Measurements from ENCODE around the gene CAMTA1. TPM values are rescaled to one million over a fixed set of nuclear protein-coding genes. Genes with fewer than 3 reads are reported as not detected.

Gene CAMTA1
- polyA plus RNA-seq, 1 of the 3 experiments (the other 2 are of a cell fraction): 63.1 TPM

DNA sequence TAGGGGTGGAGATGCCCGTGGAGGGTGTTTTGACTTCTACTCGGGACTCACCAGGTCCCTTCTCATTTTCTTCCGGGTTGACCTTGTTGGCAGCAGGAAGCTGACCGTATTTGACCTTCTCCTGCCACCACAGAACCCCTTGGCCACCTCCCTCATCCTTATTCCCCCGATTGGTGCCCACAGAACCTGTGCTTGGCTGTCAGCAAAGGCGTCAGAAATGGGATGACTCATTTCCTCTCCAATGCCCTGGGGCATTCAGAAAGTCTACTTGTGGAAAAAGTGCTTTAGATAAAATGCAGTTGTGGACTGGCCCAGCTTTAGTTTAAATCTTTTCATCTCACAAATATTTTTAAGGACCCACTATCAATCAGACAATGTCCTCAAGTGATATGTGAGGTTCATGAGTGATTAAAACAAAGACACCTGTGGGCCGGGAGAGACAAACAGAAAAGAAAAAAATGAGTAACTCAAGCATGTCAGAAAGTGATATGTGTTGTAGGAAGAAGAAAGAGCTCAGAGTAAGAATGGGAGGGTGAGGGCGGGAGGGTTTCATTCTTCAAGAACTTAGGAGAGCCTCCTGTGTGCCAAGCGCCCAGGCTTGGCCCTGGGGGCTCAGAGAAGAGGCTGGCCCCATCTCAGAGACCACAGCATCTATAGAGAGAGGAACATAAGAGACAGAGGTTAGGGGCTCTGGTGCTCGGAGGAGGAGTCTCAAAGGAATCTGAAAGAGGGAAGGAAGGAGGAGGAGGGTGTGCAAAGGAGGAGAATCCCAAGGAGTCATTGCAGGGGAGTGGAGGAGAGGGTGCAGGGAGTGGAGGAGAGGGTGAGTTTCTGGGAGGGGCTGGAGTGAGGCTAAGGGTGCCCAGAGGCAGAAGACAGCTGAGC, 764.3 kb downstream of the CAMTA1 start (continued):
- TF ChIP-seq GABPA (IDR thresholded peaks at IDR 0.05; ENCODE audit: low read depth) (peak; percentile 56; the same call in 1 of the 2 replicates), SIN3A (IDR thresholded peaks at IDR 0.05; ENCODE audit: borderline replicate concordance, low read depth, low read length) (no peak), NFIC (IDR thresholded peaks at IDR 0.05; ENCODE audit: borderline replicate concordance) (peak; percentile 30), FOSL2 (IDR thresholded peaks at IDR 0.05; ENCODE audit: borderline replicate concordance, low read depth) (peak; percentile 62), FOXJ3 (CRISPR knock-in tag; IDR thresholded peaks at IDR 0.05) (no peak)
- TF ChIP-seq, protein P1, sequence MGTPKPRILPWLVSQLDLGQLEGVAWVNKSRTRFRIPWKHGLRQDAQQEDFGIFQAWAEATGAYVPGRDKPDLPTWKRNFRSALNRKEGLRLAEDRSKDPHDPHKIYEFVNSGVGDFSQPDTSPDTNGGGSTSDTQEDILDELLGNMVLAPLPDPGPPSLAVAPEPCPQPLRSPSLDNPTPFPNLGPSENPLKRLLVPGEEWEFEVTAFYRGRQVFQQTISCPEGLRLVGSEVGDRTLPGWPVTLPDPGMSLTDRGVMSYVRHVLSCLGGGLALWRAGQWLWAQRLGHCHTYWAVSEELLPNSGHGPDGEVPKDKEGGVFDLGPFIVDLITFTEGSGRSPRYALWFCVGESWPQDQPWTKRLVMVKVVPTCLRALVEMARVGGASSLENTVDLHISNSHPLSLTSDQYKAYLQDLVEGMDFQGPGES (IDR thresholded peaks at IDR 0.05; ENCODE audit: low read depth, low read length): no peak

DNA sequence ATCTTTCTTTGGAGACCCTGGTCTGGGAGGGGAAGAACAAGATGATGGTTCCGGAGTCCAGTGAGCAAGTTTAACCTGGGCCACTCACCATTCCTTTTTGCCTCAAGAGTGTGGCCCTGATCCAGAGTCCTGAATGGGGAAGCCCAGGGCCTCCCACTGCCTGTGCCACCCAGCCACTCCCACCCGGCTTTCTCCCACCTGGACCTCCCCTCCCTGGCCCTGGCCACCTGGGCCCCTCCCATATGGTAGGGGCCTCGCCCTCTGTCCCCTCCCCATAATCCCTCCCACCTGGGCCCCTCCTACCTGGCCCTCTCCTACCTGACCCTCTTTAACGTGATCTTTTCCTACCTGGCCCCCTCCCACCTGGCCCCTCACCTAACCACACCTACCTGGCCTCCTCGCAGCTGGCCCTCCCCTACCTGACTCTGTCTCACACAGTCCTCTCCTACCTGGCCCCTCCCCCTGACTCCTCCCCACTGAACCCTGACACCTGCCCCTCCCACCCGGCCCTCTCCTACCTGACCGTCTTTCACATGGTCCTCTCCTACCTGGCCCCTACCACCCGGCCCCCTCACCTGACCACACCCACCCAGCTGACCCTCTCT, 765.1 kb downstream of the CAMTA1 start:
- TF ChIP-seq, protein P1 (IDR thresholded peaks at IDR 0.05; ENCODE audit: low read depth, low read length): no peak
- no peak for TF ChIP-seq NRF1 (IDR thresholded peaks at IDR 0.05; ENCODE audit: low read depth, low read length)
- TF ChIP-seq, protein P2, sequence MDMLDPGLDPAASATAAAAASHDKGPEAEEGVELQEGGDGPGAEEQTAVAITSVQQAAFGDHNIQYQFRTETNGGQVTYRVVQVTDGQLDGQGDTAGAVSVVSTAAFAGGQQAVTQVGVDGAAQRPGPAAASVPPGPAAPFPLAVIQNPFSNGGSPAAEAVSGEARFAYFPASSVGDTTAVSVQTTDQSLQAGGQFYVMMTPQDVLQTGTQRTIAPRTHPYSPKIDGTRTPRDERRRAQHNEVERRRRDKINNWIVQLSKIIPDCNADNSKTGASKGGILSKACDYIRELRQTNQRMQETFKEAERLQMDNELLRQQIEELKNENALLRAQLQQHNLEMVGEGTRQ (IDR thresholded peaks at IDR 0.05; ENCODE audit: borderline replicate concordance, low read depth, low read length): no peak
- TF ChIP-seq, protein P3, sequence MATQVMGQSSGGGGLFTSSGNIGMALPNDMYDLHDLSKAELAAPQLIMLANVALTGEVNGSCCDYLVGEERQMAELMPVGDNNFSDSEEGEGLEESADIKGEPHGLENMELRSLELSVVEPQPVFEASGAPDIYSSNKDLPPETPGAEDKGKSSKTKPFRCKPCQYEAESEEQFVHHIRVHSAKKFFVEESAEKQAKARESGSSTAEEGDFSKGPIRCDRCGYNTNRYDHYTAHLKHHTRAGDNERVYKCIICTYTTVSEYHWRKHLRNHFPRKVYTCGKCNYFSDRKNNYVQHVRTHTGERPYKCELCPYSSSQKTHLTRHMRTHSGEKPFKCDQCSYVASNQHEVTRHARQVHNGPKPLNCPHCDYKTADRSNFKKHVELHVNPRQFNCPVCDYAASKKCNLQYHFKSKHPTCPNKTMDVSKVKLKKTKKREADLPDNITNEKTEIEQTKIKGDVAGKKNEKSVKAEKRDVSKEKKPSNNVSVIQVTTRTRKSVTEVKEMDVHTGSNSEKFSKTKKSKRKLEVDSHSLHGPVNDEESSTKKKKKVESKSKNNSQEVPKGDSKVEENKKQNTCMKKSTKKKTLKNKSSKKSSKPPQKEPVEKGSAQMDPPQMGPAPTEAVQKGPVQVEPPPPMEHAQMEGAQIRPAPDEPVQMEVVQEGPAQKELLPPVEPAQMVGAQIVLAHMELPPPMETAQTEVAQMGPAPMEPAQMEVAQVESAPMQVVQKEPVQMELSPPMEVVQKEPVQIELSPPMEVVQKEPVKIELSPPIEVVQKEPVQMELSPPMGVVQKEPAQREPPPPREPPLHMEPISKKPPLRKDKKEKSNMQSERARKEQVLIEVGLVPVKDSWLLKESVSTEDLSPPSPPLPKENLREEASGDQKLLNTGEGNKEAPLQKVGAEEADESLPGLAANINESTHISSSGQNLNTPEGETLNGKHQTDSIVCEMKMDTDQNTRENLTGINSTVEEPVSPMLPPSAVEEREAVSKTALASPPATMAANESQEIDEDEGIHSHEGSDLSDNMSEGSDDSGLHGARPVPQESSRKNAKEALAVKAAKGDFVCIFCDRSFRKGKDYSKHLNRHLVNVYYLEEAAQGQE (IDR thresholded peaks at IDR 0.05; ENCODE audit: low read depth, low read length): no peak
- no peak for TF ChIP-seq TAF1 (IDR thresholded peaks at IDR 0.05; ENCODE audit: borderline replicate concordance, low read depth, low read length)
- CTCF ChIA-PET: interaction anchor here (1.0 to 4.9 kb wide), 2 partner anchors 10 to 88 kb away, joined by 3 to 19 read pairs; no protein-coding TSS in a partner anchor
- WGBS (ENCODE audit: low lambda C conversion rate): 89% methylated on average over 8 of the region's 8 CpGs
- Histone ChIP-seq H4K20me1 (ENCODE audit: insufficient read depth) (no peaks in the 10 kb centered on the region), H3K27me3 (ENCODE audit: insufficient read depth) (no peaks in the 10 kb centered on the region), H3K9me3 (no peaks in the 10 kb centered on the region), H3K79me2 (ENCODE audit: insufficient read depth) (no peaks in the 10 kb centered on the region), H3K4me2 (peak overlapping the region; percentile 50; the same call in 1 of the 2 replicates), H3K27ac (ENCODE audit: low read depth in 2 of 2, low read length in 1 of 2) (peak overlapping the region; percentile 11 to 75; a peak in 3 of 4 replicates), H3K4me3 (ENCODE audit: low read depth in 2 of 2, low read length in 1 of 2) (no peak overlapping the region), H3K36me3 (replicated peaks in 1 of 2; ENCODE audit: control insufficient read depth in 1 of 2, insufficient read depth in 2 of 2, low read length in 1 of 2) (no peaks in the 10 kb centered on the region), H3F3A (replicated peaks; ENCODE audit: insufficient read depth) (peaks cover 5% of the 10 kb centered on the region), H3K9ac (no peak overlapping the region), H2AFZ (ENCODE audit: low read depth) (no peak overlapping the region), H3K4me1 (ENCODE audit: control insufficient read depth in 1 of 2, insufficient read depth in 2 of 2, low read depth in 1 of 2, low read length in 1 of 2) (peaks cover 11 to 49% of the 10 kb centered on the region in 2 experiments; a peak in 3 of 4 replicates), H3K9me2 (no peaks in the 10 kb centered on the region)
- DNase-seq: no peak
- POLR2A ChIA-PET: interaction anchor here (1.4 kb wide), 1 partner anchor 79 kb away, joined by 3 read pairs; no protein-coding TSS in a partner anchor
